ENCODE results near the gene CHST6.
A peak's percentile ranks its signal among the peaks of the same experiment; 100 is the strongest.
"Not testable (repeated sequence)": the region's sequence is repeated elsewhere in the genome, so short reads cannot be mapped to it uniquely, and the experiment has no call there.

Gene CHST6

DNA sequence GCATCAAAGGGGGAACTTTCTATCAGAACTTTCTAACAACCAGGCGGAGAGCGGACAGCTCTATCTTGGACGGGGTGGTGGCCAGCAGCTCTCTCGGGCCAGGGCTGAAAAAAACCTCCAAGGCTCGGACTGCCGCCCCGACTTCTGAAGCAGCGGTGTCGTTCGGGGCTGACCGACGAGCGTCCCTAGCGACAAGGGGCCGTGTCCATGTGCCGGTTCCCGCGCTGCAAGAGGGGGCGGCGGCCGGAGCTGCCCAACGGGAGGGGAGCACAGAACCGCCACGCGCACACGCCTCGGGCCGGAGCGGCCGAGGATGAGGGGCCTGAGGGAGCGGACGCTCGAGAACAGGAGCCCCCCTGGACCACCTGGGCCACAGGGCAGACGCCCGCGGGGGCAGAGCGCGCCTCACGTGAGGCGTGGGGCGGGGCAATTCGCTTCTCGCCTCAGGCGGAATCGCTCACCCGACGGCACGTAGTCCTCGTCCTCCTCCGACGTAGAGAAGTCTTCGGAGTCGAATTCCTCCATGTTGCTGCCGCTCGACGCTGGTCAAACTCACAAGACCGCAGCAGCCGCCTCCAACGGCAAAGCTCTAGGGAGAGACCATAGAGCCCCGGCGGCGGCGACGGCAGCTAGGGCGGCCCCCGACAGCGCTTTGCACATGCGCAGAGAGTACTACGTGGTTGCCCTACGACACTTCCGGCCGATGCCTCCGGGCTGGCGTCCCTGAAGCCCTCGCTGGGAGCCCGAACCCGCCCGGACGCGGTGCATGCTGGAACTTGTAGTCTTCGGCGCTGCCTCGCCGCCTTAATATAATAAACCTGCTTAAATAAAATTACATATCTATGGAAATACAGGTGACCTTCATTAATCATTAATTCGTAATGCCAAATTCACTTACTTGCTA lies 62.2 kb downstream of the CHST6 start, which contains the start of gene CFDP1:
Gene CFDP1, minus strand, starts transcription at position 676 of the 904 bp plus-strand sequence. Its CDS starts 151 bp downstream, at position 525.
- DNase-seq = peak; percentile 94

- DNase-seq = no peak
Measured at GRCh38 chr16:75429621-75430403, 65.4 kb downstream of the CHST6 start.

DNA sequence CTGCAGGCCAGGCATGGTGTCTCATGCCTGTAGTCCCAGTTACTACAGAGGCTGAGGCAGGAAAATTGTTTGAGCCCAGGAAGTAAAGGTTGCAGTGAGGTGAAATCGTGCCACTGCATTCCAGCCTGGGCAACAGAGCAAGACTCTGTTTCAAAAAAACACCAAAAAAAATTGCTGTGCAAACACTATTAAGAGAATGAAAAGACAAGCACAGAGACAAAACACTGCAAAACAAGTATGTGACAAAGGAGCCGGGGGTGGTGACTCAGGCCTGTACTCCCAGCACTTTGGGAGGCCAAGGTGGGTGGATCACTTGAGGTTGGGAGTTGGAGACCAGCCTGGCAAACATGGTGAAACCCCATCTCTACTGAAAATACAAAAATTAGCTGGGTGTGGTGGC lies 68.7 kb downstream of the CHST6 start:
- DNase-seq = not testable (repeated sequence)

DNA sequence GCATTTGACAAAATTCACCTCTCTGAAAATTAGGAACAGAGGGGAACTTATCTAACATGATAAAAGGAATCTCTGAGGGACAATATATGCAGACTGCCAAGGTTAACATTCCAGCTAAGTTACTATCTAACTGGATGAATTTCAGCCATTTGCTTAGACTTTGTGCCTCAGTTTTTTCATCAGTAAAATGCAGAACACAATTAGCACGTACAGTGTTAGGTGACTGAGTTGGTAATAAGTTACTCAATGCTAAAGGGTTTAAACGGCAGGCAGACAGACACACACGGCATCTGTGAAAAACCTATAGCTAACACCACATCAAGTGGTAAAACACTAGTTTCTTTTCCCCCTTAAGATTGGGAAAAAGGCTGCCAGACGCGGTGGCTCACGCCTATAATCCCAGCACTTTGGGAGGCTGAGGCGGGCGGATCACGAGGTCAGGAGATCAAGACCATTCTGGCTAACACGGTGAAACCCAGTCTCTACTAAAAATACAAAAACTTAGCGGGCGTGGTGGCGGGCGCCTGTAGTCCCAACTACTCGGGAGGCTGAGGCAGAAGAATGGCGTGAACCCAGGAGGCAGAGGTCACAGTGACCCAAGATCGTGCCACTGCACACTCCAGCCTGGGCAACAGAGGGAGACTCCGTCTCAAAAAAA lies 71.0 kb downstream of the CHST6 start:
- DNase-seq = not testable (repeated sequence)

- DNase-seq = no peak
Measured at GRCh38 chr16:75423723-75424104, 71.5 kb downstream of the CHST6 start.

All from activated CD4-positive, CD25-positive, alpha-beta regulatory T cell treated with anti-CD3 and anti-CD28 coated beads, Interleukin-2, amount 50 U/mL, for 72 hours (primary cell).